Natural killer cell (primary cell): ENCODE data around the gene SLC26A9. TPM values are rescaled to one million over a fixed set of nuclear protein-coding genes. Genes with fewer than 3 reads are reported as not detected.

Source experiments
- ATAC-seq, 3 donors: fragments of 150-1000 bp in 2 of 3; fragments of 200-7000 bp in 1 of 3; cut with Tn5 transposase; 1 replicate in 1 of 3; 2 replicates in 2 of 3; pipeline ENCODE4 v1.10.0; 2021; ENCODE audit warnings: mild to moderate bottlenecking in 2 of 3, moderate library complexity in 2 of 3
- DNase-seq, 2 donors: peaks; one replicate each; pipeline versions ENCODE4 v3.0.0 to v3.0.0-alpha.2; 2013 to 2021; ENCODE audit warnings: mixed read lengths in 1 of 2
- H3K27ac ChIP-seq: one replicate; pipeline ENCODE4 v1.5.1; 2013; ENCODE audit warnings: mild to moderate bottlenecking, low read length
- H3K27me3 ChIP-seq: one replicate; pipeline ENCODE4 v1.6.1; 2013; ENCODE audit warnings: low read length; ENCODE audit not compliant: control insufficient read depth, insufficient read depth
- H3K36me3 ChIP-seq: one replicate; pipeline ENCODE4 v1.6.1; 2013; ENCODE audit warnings: low read length; ENCODE audit not compliant: control insufficient read depth, insufficient read depth
- H3K4me1 ChIP-seq: one replicate; pipeline ENCODE4 v1.6.1; 2013; ENCODE audit warnings: low read length; ENCODE audit not compliant: control insufficient read depth, insufficient read depth
- H3K4me3 ChIP-seq: one replicate; pipeline ENCODE4 v1.5.1; 2013; ENCODE audit warnings: low read length
- H3K9me3 ChIP-seq: one replicate; pipeline ENCODE4 v1.6.1; 2013; ENCODE audit warnings: low read length; ENCODE audit not compliant: control insufficient read depth, insufficient read depth
- H3K27ac Mint-ChIP-seq, 2 donors: one replicate each; pipeline ENCODE4 v1.8.0; 2022; ENCODE audit warnings: mild to moderate bottlenecking in 2 of 2, mixed read lengths in 2 of 2, moderate library complexity in 1 of 2
- H3K27me3 Mint-ChIP-seq, 2 donors: one replicate each; pipeline ENCODE4 v1.8.0; 2022; ENCODE audit warnings: low read depth in 2 of 2, mixed read lengths in 2 of 2
- H3K36me3 Mint-ChIP-seq: one replicate; pipeline ENCODE4 v1.8.0; 2022; ENCODE audit warnings: mixed read lengths
- H3K4me1 Mint-ChIP-seq, 2 donors: one replicate each; pipeline ENCODE4 v1.8.0; 2022; ENCODE audit warnings: mixed read lengths in 2 of 2
- H3K4me3 Mint-ChIP-seq: one replicate; pipeline ENCODE4 v1.8.0; 2022; ENCODE audit warnings: mild to moderate bottlenecking, moderate library complexity, mixed read lengths
- H3K9me3 Mint-ChIP-seq, 2 donors: one replicate each; pipeline ENCODE4 v1.8.0; 2022; ENCODE audit warnings: mixed read lengths in 2 of 2
- WGBS: methylation state at CpG from one replicate; pipeline ENCODE4 v1.1.7; 2013; ENCODE audit warnings: missing lambda C conversion rate; ENCODE audit not compliant: insufficient coverage; 5-methylcytosine and 5-hydroxymethylcytosine counted together
- intact Hi-C: fragments of 100-400 bp; cut with micrococcal nuclease; formaldehyde crosslinking; loops from one replicate; pipeline ENCODE4 v1.14.2; 2022
- total RNA-seq, 4 donors: library from RNA; stranded (reverse); fragments of 120-200 nt in 1 of 4; gene quantifications; one replicate each; pipeline versions ENCODE4 v1.2.3 to v1.2.4, GENCODE V29; 2013 to 2022
- TF ChIP-seq, protein P1 (sequence below): fragments of 200-600 bp; IDR thresholded peaks from one replicate; pipeline ENCODE4 v1.8.0; 2022; ENCODE audit warnings: antibody characterized with exemption

SLC26A9 gene
- total RNA-seq, 3 donors from 2014 or later (not counting 1 experiment from before 2014, with no cell fraction given) = not detected

DNA sequence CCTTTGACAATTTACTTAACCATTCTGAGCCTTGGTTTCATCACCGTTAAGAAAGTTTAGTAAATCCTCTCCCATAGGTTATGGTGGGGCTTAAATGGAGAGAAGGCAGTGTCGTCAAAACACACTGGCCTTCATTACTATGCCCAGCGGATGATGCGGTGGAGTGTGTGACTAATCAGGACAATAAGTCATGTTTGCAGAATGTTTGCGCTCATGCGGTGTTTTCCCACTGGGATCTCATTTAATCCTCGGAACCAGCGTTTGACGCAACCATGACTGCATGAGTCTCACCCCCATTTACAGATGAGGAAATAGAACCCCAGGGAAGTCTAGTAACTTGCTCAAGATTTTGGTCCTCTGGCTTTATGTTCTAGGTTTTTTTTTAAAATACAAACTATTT lies 17.5 kb downstream of the SLC26A9 start:
- Histone ChIP-seq H3K27ac (no peak overlapping the region), H3K27me3 (no peaks in the 10 kb centered on the region), H3K9me3 (no peaks in the 10 kb centered on the region), H3K4me1 (no peaks in the 10 kb centered on the region), H3K36me3 (no peaks in the 10 kb centered on the region), H3K4me3 (no peak overlapping the region)
- Mint-ChIP-seq H3K27ac (no peak overlapping the region), H3K27me3 (peaks cover 0 to 4% of the 10 kb centered on the region in 2 donors), H3K4me1 (no peaks in the 10 kb centered on the region), H3K36me3 (no peaks in the 10 kb centered on the region), H3K9me3 (no peaks in the 10 kb centered on the region), H3K4me3 (no peak overlapping the region)
- ATAC-seq (no peak), DNase-seq (no peak)
- TF ChIP-seq, protein P1, sequence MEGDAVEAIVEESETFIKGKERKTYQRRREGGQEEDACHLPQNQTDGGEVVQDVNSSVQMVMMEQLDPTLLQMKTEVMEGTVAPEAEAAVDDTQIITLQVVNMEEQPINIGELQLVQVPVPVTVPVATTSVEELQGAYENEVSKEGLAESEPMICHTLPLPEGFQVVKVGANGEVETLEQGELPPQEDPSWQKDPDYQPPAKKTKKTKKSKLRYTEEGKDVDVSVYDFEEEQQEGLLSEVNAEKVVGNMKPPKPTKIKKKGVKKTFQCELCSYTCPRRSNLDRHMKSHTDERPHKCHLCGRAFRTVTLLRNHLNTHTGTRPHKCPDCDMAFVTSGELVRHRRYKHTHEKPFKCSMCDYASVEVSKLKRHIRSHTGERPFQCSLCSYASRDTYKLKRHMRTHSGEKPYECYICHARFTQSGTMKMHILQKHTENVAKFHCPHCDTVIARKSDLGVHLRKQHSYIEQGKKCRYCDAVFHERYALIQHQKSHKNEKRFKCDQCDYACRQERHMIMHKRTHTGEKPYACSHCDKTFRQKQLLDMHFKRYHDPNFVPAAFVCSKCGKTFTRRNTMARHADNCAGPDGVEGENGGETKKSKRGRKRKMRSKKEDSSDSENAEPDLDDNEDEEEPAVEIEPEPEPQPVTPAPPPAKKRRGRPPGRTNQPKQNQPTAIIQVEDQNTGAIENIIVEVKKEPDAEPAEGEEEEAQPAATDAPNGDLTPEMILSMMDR = no peak
- intact Hi-C loops = no loop called here
- WGBS = 89% methylated on average over 8 of the region's 9 CpGs

DNA sequence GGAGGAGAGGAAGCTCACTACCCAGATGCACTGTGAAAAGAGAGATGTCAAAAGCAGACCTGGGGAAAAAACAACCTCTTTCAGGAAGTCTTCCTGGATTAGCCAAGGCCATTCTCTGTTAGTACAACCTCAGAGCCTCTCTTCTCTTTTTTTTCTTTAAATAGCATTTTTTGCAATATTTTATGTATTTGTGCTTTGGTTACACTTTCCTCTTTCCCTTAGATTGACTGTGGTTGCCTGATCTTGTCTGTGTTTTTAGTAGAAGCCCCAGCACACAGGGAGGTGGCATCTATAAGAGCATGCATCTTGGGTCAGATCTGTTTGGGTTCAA lies 18.8 kb downstream of the SLC26A9 start:
- H3K27me3 Mint-ChIP-seq = no peaks in the 10 kb centered on the region
- ATAC-seq = no peak
- H3K4me1 ChIP-seq = no peaks in the 10 kb centered on the region
- no peak overlapping the region for H3K27ac Mint-ChIP-seq
- no peaks in the 10 kb centered on the region for H3K27me3 ChIP-seq
- no peak for DNase-seq
- no peaks in the 10 kb centered on the region for H3K36me3 Mint-ChIP-seq
- no peaks in the 10 kb centered on the region for H3K9me3 Mint-ChIP-seq
- TF ChIP-seq, protein P1 = no peak
- H3K9me3 ChIP-seq = no peaks in the 10 kb centered on the region
- no peak overlapping the region for H3K4me3 Mint-ChIP-seq
- no peak overlapping the region for H3K4me3 ChIP-seq
- no peaks in the 10 kb centered on the region for H3K36me3 ChIP-seq
- intact Hi-C loops = no loop called here
- no peaks in the 10 kb centered on the region for H3K4me1 Mint-ChIP-seq
- H3K27ac ChIP-seq = no peak overlapping the region

DNA sequence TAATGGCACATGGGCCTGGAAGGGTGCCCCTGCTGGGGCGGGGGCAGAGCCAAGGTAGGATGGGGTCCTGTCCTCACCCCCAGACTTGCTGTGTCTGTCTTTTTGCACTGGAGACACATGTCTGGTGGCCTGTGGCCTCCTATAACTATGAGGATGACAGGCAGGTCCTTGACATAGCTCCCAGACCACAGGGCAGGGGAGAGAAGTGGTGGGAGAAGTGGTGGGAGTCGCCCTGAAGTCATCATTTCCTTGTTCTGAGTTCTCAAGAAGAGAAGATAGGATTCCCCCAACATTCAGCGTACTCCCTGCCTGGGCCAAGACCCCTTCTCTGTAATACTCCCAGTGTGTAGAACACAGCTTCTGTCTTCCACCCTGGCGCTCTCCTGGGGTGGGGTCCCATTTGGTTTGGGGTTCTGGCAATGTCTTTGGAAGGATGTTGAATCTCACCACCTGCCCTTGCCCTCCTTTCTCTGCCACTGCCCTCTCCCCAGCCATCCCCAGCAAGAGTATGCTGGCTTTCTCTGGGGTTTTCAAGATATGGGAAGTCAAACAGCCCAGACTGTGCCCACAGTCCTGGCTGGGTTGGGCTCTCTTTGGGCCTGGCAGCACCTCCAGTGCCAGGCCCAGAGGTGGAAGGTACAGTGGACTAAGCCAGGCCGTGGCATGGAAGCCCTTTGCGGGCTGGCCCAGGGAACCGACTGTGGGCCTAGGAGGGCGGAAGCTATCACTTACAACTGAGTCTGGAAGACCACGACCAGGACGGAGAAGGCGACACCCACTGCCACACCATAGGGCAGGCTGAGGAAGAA lies 19.4 kb downstream of the SLC26A9 start:
- H3K9me3 ChIP-seq = no peaks in the 10 kb centered on the region
- no peaks in the 10 kb centered on the region for H3K27me3 ChIP-seq
- intact Hi-C loops = no loop called here
- Mint-ChIP-seq H3K27ac (peak overlapping the region in 1 of 2 donors; percentile 20), H3K36me3 (no peaks in the 10 kb centered on the region), H3K9me3 (no peaks in the 10 kb centered on the region), H3K4me3 (no peak overlapping the region), H3K4me1 (no peaks in the 10 kb centered on the region), H3K27me3 (no peaks in the 10 kb centered on the region)
- 96% methylated on average over 10 of the region's 11 CpGs for WGBS
- TF ChIP-seq, protein P1 = no peak
- H3K4me1 ChIP-seq = no peaks in the 10 kb centered on the region
- DNase-seq = no peak
- no peak for ATAC-seq
- no peak overlapping the region for H3K27ac ChIP-seq
- no peak overlapping the region for H3K4me3 ChIP-seq
- H3K36me3 ChIP-seq = no peaks in the 10 kb centered on the region

DNA sequence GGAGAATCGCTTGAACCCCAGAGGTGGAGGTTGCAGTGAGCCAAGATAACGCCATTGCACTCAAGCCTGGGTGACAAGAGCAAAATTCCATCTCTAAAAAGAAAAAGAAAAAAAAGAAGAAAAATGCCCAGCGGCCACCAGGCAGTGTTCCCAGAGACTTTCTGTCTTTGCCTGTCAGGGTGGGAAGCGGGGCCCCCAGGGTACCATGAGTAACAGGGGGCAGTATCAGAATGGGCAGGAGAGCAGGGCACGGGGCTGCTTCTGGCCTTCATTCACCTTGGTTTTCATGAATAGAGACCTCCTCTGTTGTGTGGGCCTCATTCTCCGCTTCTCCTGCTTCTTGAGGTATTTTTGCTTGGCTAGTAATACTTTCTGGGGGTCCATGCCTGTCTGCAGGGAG lies 20.4 kb downstream of the SLC26A9 start:
- Histone ChIP-seq H3K36me3 (no peaks in the 10 kb centered on the region), H3K4me1 (no peaks in the 10 kb centered on the region), H3K27ac (no peak overlapping the region), H3K9me3 (no peaks in the 10 kb centered on the region), H3K27me3 (no peaks in the 10 kb centered on the region), H3K4me3 (no peak overlapping the region)
- Mint-ChIP-seq H3K4me1 (no peaks in the 10 kb centered on the region), H3K27ac (no peak overlapping the region), H3K4me3 (no peak overlapping the region), H3K9me3 (no peaks in the 10 kb centered on the region), H3K27me3 (no peaks in the 10 kb centered on the region), H3K36me3 (no peaks in the 10 kb centered on the region)
- TF ChIP-seq, protein P1 = no peak
- 88% methylated on average over 6 of the region's 6 CpGs for WGBS
- ATAC-seq (no peak), DNase-seq (no peak)
- intact Hi-C loops = no loop called here
